HG03064 (cell line): ENCODE measurements around the gene NKTR.

ENCODE experiments used
- ATAC-seq: cut with Tn5 transposase; IDR thresholded peaks from one replicate; pipeline ENCODE4 v1.9.1; 2021; ENCODE audit warnings: low read depth; ENCODE audit not compliant: unreplicated experiment

Gene NKTR

DNA sequence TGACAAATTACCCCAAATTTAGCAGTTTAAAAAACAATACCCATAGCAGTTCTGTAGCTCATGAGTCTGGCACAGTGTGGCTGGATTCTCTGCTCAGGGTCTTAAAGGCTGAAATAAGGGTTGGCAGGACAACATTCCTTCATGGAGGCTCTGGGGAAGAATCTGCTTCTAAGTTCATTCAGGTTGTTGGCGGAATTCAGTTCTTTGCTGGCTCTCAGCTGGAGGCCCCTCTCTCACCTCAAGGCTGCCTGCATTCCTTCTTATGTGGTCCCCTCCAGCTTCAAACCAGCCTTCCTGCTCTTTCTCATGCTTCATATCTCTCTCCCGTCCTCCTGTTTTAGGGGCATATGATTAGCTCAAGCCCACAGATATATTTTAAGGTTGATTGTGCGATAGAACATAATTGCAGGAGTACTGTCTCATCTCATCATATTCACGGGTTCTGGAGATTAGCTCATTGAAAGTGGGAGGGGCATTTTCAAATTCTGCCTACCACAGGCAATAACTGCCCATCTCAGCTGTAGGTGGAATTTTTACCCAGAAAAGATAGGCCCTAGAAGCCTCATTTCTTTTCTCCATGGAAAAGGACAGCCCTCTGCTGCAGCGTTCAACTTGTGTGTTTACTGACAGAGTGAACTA is 47.5 kb downstream of the NKTR start:
- no peak for ATAC-seq

DNA sequence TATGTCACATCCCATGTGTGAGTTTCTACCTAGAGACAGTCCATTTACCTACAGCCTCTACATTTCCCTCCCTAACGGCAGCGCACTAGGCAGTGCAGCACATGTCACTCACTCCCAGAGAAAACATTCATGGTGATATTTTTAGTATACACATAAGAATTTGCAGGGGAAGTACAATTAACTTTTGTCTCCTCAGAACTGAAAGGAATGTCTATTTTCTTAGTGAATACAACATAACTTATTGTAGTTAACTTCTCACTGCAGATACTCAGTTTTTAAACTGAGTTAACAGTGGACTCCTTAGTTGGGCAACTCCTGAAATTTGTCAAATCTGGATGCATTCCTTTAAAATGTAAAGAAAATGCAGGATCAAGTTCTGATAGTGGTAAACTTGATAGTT is 48.5 kb downstream of the NKTR start:
- no peak for ATAC-seq

DNA sequence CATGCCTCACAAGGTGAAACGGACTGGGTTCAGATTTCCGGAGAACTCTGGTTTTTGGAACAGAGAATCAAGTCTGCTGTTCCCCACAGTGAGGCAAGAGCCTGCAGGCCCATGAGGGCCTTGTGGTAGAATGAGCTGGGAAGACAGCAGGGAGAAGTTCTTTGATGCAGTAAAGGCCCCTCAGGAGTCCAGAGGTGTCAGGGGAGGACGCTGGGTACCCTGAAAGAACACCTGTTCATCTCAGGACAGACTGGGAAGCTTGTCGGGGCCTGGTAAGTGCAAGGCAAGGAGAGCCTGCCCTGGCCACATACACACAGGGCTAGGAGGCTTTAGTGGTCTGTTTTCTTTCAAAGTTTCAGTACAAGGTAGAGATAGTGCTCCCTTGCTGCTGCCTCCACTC is 49.3 kb downstream of the NKTR start:
- no peak for ATAC-seq

DNA sequence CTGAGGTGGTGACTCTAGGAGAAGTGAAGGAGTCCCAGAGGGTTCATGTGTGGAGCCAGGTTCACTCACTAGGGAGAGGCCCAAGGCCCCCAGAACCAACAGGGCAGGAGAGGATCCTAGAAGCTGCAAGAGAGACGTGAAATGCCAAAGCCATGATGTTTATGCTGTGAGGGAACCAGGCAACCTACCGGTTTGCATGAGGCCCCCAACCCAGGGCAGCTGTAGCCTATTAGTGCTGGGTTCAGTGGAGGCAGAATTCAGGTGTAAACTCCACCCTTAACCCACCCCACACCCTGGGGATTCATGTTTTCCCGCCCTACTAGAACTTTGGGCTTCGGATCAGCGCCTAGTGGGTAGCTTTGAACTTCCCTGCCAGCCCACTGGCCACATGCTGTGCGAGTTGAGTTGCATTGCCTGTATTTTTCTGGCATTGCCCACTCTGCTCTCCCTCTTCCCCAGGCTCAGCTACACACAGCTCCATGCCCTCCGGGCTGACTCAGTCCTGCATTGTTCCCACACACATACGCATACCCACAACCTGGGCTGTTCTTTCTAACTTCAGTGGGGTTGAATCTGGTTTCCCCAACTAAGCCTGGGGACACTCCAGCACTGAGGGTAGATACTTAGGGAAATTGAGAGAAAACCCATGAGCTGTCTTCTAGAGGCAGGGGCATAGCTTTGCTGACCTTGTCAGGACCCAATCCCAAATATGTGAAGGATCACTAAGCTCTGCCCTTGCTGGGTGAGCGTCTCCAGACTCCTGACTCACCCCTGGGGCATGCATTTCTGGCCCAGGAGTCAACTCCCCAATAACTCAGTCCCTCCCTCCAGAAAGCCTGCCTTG is 51.0 kb downstream of the NKTR start:
- ATAC-seq, result no peak

DNA sequence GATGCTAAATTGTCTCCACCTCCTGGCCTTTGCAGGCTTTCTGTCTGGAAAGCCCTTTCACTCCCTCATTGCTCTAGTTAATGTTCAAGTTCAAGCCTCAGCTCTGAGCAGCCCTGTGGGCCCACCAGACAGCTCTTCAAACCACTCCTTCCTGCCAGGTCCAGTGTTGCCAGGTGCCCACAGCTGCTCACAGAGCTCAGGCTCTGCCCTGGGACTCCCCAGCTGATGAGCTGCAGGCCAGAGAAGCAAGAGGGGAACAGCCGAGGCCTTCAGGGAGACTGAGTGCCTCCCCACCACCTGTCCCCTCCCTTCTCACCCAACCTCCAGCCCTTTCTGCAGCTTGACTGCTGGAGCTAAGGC is 51.7 kb downstream of the NKTR start:
- ATAC-seq, result peak; percentile 23

DNA sequence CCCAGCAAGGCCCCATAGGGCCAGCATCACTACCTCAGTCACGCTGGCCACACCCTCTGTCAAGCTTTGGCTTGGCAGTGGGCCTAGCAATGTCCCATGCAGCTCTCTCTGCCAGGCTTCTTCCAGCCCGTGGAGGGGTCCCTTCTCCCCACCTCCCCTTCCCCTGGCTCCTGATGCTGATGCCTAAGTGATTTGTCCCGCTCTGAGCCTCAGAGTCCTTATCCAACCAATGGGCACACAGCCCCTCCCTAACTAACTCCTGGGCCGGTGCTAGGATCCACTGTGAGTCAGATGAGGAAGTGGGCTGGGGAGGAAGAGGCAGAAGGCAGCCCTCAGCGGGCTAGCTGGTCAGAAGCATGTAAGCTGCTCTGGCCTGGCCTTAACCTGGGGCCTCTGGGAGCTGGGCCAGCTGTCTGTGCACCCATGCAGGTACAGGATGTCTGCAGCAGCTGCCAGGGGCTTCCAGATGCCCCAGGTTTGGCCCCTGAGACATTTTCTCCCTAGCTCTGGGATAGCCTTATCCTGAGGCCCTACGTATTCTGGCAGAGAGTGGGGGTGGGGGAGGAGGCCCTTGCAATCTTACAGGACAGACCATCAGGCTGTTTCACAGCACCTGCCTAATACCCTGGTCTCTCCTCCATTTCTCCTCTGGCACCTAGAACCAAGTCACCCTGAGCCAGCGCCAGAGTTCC is 52.3 kb downstream of the NKTR start:
- ATAC-seq, result peak; percentile 76

DNA sequence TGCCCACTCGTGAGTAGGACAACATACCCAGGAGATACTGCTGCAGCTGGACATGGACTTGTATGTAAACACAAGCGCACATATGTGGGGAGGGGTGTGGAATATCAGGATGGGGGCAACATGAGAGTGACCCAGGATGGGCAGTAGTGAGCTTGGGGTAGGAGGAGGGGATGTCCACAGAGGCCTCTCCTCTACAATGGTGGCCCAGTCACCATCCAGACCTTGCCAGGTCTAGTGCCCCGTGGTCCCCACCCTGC is 52.7 kb downstream of the NKTR start:
- ATAC-seq, result no peak

DNA sequence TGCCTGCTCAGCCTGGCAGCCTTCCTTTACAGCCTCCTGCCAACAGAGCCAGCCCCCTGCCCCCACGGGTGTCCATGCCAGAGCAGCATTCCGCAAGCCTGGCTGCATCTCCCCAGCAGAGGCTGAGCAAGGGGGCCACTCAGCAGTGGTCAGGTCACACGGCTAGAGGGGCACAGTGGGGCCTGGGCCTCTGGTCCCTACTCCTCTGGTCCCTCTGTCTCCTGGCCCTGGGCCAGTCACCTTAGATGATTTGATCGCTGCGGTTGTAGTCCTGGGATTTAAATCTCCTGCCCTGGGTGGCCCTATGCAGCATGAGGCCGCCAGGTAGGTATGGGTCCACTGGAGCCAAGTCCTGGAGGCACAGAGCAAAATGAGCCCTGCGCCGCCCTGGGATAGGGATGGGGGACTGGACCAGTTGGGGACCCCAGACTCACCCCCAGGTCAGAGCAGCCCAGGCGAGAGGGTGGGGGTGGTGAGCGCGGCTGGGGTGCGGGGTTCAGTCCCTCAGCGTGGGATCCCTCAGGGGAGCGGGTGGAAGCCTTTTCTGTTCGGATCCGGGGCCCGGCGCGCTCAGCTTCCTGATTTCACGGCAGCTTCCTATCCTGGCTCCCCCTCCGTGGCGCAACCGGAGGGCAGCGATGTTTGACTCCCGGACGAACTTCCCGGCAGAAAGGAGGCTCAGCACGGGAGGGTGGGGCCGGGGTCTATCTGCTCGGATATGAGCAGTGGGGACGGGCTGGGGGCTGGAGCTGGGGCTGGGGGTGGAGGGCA is 53.3 kb downstream of the NKTR start, which contains the start of gene ZBTB47:
ZBTB47 (plus strand) TSS at position 138 of the 771 bp plus-strand sequence. CDS start 4,659 bp downstream, outside the sequence.
- no peak for ATAC-seq

DNA sequence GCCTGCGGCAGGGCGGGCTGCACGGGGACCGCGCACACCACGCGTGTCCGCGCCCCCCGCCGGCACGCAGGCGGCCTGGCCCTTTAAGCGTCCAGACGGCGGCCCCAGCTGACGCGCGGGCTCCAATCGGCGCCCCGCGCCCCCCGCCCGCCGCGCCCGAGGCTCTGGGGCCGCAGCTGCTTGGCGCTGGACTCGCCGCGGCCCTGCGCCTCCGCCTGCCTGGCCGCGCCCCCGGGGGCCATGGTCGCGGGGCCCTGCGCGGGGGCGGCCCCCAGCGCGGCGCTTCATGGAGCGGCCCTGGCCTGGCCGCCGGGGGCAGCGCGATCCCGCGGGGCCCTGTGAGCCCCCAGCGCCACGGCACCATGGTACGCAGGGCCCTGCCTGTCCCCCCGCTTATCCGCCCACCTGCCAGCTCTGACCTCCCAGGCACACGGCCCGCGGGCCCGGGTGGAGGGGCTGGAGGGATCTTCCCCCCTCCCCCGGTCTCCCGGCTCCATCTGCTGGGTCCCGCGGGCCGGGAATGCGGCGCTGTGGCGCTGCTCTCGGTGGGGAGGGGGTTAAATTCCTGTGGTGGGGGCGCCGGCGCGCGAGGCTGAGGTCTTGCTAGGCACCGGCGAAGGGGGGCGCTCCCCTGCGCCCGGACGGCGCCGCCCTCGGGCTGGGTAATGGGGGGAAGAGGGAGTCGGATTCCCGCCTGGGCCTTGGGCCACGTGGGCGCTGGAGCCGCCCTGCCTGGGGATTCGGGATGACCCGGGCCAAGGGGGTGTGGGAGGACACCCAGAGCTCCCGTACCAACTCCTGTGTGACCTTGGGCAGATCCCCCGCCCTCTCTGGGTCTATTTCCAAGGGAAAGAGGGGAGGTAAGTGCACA is 54.1 kb downstream of the NKTR start:
- ATAC-seq, result no peak

DNA sequence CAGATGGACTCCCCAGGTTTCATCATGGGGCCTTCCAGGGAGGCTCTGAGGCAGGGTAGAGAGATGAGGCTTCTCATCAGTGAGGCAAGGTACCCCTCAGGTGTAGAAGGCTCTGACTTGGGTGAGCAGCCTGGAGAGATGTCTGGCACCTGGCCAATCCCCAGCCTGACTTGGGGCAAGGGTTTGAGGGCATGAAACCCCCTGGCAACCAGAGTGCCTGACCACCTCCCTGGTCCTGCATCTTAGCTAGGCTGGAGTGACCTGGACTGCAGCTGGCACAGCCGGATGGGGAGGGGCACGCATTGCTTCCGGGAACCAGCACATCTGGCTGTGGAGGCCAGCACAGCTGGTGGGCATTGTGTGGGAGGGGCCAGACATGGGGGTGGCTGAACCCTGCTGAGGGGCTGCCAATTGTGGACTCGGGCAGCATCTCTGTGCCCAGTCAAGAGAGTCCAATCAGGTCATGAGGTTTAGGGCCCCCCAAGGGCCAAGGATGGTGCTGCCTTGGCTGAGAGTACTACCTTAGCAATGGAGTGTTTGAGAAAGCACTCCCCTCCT is 54.9 kb downstream of the NKTR start:
- ATAC-seq, result no peak

DNA sequence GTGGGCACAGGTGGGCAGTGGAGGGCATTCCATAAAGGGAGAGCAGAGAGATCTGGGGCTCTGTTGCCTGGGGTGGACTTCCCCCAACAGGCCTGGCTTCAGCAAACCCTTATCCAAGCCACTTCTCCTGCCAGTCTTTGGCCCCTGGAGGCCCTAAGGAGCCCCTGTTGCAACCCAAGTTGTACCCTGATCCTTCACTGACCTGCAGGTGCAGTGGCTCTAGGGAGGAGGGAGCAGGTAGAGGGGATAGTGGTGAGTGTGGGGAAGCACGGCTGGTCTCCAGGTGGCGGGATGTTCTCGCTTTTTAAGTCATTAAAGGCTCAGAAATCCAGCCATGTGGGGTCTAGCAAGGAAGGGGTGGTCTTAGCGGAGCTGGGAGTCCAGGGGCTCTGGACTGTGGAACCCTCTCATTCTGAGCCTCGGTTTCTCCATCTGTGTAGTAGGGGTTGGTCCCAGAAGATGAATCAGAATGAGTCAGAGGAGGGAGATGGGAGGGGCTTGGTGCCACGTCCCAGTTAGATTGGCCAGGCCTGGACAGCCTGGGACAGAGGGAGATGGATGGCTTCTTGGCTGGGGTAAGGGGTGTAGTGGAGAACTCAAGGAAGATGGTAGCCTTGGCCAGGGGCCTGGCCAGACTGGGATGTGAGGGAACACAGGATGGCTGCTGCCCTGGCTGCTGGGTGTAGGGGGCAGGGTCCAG is 55.6 kb downstream of the NKTR start:
- ATAC-seq, result no peak

DNA sequence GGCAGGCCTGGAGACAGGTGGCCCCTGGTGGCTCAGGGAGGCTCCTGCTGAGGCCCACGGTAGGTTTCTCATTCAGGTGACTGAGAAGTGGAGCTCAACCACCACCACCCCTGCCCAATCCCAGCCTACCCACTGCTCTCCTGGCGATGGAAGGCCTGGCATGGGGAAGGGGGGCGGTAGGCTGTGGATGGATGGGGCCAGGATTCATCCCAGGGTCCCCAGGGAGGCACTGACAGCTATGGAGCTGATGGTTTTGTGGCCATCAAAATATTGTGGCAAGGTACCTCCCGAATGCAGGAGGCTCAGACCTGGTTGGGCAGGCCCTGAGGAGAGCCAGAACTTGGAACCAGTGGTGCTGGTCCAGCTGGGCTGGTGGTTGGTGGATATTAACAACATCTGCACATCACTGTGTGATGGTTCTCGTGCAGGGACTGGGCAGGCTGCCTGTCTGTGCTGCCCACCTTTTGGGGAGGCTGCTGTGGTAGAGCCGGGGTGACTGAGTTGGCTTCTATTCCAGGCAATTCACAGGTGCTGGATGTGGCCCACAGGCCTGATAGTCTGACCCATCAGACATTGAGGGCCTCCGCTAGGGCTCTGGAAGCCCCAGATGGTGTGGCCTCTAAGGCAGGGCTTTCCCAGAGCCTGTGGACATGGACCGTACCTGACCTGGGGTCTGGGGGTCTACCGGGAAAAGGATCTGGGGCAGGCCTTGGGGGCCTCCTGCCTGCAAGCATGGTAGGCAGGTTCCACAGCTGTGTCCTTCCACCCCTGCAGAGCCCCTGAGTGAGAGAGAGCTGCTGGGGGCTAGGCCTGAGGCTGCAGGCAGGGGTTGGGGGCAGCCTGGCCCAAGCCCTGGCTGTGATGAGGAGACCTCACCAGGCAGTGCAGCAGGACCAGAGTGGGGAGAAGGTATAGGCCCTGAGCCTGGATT is 56.5 kb downstream of the NKTR start:
- ATAC-seq, result no peak

DNA sequence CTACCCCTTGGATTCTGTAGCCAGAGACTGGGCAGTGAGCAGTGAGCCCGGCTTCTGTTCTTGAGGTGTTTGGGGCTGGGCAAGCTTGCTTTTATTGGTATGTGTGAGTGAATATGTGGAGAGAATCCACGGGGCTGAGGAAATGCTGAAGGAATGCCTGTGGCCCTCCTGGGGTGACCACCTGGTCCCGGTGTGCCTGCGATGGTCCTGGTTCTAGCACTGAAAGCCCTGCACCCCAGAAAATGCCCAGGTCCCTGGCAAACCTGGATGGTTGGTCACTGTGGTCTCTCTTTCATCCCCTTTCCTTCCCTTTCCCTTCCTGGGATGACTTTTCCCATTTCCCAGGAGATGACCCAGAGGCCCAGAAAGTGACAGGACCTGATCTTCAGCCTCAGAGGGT is 57.2 kb downstream of the NKTR start:
- no peak for ATAC-seq

DNA sequence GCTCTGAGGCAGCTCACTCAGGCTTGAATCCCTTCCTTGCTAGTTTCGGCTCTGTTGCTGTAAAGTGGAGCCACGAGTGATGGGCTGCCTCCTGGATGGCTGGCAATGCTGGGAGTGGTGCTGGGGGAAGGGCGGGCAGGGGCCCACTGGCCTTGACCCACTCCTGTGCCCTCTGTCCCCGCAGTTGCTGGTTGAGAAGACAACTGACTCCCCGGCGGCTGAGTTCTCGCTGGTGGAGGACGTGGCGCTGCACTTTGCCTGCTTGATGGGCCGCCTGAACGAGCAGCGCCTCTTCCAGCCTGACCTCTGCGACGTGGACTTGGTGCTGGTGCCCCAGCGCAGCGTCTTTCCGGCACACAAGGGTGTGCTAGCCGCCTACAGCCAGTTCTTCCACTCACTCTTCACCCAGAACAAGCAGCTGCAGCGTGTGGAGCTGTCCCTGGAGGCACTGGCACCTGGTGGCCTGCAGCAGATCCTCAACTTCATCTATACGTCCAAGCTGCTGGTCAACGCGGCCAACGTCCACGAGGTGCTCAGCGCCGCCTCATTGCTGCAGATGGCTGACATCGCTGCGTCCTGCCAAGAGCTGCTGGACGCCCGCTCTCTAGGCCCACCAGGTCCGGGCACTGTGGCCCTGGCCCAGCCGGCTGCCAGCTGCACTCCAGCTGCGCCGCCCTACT is 57.7 kb downstream of the NKTR start:
- no peak for ATAC-seq

DNA sequence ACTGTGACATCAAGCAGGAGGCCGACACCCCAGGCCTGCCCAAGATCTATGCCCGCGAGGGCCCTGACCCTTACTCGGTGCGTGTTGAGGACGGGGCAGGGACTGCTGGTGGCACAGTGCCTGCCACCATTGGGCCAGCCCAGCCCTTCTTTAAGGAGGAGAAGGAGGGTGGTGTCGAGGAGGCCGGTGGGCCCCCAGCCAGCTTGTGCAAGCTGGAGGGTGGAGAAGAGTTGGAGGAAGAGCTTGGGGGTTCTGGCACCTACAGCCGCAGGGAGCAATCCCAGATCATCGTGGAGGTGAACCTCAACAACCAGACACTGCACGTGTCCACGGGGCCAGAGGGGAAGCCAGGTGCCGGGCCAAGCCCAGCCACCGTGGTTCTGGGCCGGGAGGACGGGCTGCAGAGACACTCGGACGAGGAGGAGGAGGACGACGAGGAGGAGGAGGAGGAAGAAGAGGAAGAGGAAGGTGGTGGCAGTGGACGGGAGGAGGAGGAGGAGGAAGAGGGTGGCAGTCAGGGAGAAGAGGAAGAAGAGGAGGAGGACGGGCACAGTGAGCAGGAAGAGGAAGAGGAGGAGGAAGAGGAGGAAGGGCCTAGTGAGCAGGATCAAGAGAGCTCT is 58.4 kb downstream of the NKTR start:
- ATAC-seq, result no peak

DNA sequence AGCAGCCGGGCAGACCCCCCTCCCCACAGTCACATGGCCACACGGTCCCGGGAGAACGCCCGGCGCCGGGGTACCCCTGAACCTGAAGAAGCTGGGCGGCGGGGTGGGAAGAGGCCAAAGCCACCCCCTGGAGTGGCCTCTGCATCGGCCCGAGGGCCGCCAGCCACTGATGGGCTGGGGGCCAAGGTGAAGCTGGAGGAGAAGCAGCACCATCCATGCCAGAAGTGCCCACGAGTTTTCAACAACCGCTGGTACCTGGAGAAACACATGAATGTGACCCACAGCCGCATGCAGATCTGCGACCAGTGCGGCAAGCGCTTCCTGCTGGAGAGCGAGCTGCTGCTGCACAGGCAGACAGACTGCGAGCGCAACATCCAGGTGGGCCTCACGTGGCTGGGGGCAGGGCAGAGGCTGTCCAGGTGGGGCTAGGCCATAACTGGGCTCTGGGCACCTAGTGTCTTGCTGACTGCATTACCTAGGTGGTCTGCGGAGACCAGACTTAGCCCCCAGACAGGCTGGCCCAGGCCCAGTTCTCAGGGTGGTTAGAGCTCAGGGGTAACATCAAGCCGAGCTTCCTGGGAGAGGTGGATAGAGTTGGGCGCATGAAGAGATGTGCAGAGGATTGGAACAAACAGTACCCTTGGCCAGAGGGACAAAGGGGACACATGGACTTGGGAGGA is 59.1 kb downstream of the NKTR start:
- ATAC-seq, result no peak
